H1 (cell line): Measurements from ENCODE around the gene RNASEL. TPM values are rescaled to one million over a fixed set of nuclear protein-coding genes. Genes with fewer than 3 reads are reported as not detected.

Experiments used
- EZH2 ChIP-seq: fragments of 200-600 bp; sonication (generic); IDR thresholded peaks from 2 replicates; pipeline ENCODE4 v1.7.1; 2012; ENCODE audit warnings: low read depth, mild to moderate bottlenecking, moderate library complexity, low read length, inconsistent platforms; ENCODE audit not compliant: severe bottlenecking
- polyA plus RNA-seq, 7 experiments: library from polyadenylated mRNA; depleted of rRNA in 3 of 7; stranded (reverse) in 5 of 7; unstranded in 2 of 7; fragments of >200 nt in 5 of 7; fragments of 200-250 nt in 2 of 7; gene quantifications; 1 replicate in 5 of 7; 2 replicates in 1 of 7; 4 replicates in 1 of 7; pipeline versions ENCODE4 v1.2.1 to v1.2.3, GENCODE V29; 2011 to 2013; ENCODE audit warnings: missing spikeins in 2 of 7, mixed read lengths in 2 of 7
- total RNA-seq: library from RNA; stranded (reverse); fragmentation: NEBNext Ultra II Directional; extraction: Animal tissue kit (Norgen Biotek cat#: 25700); gene quantifications from 2 replicates; pipeline ENCODE4 v1.2.1, GENCODE V29; 2021

RNASEL gene
- total and polyA plus RNA-seq, 2 of the 8 experiments (the other 6 are each of a cell fraction or from before 2014, with no cell fraction given) = 0.39 to 0.78 TPM

DNA sequence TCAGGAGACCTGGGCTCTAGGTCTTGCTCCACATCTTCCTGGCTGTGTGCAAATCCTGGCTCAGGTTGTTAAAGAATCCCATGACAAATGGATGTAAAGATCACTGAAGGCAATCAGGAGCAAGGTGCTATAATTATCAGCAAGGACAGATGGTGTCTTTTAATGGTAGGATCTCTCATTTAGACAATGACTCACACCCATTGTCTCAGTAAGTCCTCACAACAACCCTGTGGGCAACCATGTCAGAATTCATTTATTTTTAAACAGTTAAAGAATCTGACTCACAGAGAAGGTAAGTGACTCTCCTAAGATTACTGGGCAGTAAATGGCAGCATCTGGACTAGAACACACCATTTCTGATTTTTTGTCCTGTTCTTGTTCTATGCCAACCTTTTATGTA lies 32.8 kb downstream of the RNASEL start (continued):
- no peak for TF ChIP-seq EZH2
